CD4-positive, alpha-beta T cell treated with Interleukin-1 beta for 1 hour (primary cell): ENCODE measurements around the gene WNT9A.

Experiments
- DNase-seq, 2 donors: peaks; one replicate each; pipeline ENCODE4 v3.0.0-alpha.2; 2020 to 2022

The WNT9A gene

DNA sequence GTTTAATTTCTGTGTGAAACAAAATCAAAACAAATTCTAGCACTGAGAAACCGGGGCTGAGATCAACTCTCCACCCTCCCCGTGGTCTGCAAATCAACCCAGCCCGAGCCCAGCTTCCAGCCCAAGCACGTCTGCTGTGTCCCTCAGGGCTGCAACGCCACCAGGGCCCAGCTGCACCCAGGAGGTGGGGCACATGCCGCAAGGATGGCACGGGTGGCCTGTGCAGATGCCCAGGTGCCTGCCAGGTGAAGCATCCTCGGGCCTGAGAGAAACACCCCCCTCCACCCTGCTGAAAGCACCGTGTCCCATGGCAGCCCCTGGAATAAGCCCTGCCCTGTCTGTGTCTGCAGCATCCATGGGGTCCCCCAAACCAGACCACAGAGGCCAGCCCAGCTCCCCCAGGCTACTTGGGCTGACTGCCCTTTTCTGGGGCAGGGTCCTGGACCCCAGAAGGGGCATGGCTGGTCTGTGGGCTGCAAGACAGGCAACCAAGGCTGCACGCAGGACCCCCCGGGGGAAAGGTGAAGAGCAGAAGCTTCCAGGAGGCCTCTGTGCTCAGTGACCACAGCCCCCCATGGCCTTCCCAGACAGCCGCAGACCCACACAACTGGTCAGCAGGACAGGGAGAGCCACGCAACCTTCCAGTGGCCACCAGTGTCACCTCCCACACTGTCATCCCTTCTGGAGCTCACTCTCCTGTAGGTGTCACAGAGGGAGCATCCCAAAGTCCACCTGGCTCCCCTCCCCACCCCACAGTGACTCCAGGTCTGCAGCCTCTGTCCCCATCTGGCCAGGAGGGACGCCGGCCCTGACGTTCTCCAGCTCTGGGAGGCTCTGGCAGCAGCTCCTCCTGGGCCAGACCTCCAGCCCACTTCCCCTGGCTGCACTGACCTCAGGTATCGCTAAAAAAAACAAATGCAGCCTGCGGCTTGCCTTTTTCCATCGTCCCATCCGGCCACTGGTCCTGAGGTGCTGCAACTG is 7.7 kb downstream of the WNT9A start:
- DNase-seq, result no peak

DNA sequence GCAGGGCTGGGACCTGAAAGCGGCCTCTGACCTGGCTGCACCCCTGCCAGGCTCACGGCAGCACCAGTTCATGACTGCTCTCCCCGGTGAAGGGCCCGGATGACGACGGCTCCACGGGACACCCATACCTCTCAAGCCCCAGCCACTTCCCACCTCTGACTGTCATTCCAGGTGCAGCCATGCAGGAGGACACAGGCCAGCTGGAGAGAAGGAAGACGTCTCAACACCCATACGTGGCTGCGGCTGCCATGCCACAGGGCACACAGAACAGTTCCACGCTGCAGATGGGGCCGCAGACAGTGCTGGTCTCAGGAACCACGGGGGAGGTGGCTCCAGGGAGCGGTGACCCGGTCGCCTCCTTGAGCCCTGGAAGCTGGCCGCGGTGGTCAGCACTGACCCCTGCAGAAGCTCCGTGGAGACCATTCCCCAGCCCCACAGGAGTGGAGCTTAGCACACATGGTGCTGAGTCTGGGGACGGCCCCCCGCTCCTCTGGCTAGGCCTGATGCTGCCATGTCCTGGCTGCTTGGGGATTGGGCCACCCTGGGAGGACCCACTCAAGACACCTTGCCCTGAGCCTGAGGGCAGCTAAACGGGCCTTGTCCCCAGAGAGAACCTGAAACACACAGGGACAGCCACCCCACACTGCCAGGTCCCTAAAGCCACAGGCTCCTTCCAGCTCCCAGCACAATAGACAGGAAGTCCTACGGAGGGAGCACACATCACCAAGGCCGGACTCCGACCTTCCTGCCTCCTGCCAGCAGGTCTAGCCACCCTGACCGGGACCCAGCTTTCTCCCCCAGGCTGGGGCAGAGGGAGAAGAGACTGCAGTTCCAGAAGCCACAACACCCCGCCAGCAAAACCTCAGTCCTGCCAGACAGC is 8.6 kb downstream of the WNT9A start:
- no peak for DNase-seq

DNA sequence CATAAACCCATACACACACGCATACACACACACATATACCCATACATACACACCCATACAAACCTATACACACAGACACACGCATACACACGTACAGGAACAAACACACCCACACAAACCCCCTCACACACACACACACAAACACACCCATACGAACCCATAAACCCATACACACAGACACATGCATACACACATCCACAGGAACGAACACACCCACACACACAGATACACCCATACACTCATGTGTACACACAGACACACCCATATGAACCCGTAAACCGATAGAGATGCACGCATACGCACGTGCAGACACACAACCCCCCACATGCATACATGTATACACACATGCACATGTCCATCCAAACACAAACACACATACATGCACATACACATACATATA is 9.5 kb downstream of the WNT9A start:
- no peak for DNase-seq

GRCh38 chr1:227937838-227938145 is 9.9 kb downstream of the WNT9A start:
- no peak for DNase-seq

DNA sequence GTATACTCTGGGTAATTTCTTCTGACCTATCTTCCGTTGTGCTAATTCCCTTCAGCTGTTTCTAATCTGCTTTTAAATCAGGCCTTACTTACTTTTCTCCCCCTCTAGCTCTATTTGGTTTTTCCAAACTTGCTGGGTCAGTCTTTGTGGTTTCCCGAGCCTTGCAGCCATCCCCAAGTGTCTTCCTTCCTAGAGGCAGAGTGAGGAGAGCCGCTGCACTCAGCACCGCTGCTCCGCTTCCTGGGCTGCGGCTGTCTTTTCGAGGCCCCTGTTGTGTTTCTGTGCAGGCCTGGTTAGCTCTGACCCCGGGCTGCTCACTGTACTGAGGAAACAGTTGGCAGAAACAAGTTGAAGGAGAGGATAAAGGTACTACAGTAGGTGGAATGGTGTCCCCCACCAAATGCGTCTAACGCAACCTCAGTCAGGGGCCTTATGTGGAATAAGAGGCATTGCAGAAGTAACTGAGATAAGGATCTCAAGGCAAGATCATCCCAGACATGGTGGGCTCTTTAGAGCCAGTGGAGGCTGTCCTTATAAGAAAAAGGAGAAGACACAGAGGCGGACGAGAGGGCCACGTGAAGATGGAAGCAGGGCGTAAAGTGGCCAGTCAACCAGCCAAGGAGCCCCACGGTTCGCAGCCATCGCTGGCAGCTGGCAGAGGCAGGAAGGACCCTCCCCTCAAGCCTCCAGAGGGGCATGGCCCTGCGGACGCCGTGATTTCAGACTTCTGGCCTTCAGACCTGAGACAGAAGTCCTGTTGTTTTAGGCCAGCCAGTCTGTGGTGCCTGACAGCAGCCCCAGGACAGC is 10.5 kb downstream of the WNT9A start:
- no peak for DNase-seq

- DNase-seq, result no peak
Measured at GRCh38 chr1:227935826-227936225, 11.9 kb downstream of the WNT9A start.

- peak in 1 of 2 donors; percentile 9 for DNase-seq
Measured at GRCh38 chr1:227934476-227935313, 13.0 kb downstream of the WNT9A start.

DNA sequence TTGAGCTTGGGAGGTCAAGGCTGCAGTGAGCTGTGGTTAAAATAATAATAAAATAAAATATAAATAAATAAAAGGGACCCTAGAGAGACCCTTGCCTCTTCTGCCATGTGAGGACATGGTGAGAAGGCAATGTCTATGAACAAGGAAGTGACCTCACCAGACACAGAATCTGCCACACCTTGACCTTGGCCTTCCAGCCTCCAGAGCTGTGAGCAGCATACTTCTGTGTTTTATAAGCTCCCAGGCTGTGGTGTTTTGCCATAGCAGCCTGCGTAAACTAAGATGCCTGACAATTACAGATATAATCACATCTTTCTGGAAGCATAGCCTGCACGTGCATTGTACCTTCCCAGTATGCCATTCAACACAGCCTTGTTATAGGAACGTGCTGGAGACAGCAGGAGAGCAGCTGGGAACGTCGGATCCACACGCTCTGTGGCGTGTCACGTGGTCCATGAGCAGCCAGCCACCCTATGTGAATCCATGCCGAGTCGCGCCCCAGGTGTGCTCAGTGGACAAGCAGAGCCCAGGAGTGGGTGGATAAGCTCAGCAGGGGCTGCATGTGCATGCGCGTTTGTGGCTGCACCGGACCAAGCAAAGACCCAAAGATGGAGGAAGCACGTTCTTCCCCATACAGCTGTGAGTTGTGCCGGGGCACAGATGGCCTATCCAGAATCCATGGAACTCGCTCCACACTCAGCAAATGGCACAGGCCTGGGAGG is 17.8 kb downstream of the WNT9A start:
- no peak for DNase-seq

- no peak for DNase-seq
Measured at GRCh38 chr1:227928811-227929375, 18.8 kb downstream of the WNT9A start.

DNA sequence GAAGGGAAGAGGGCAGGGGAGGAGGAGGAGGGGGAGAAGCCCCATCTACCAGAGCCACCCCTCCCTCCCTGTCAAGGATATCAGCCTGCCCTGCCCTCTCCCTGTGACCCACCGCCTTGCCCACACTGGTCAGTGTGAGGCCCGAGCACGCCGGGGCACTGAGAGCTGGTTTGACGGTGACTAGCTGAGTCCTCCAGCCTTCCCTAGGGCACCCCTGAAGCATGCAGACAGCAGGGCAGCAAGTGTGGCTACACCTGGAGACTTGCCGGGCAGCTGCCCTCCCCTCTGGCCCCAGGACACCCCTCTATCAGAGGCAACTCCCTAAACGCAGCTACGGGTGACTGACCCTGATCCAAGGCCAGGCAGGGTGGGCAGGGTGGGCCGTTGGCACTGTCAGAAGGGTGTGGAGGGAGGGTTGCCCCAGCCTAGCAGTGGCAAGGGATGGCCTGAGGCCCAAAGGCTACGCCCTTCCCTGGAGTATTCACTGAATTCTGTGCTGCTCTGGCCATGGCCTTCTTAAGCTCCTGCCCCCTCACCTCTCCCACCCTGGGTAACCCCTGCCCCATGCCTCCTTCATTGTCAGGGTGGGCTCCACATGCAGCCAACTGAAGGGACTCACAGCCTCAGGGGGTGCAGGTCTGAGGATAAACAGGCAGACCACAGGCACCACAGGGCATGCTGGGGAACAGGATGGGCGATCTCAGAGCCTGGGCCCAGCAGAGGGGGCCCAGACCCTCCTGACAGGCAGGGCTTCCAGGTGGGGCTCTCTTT is 19.6 kb downstream of the WNT9A start:
- no peak for DNase-seq

DNA sequence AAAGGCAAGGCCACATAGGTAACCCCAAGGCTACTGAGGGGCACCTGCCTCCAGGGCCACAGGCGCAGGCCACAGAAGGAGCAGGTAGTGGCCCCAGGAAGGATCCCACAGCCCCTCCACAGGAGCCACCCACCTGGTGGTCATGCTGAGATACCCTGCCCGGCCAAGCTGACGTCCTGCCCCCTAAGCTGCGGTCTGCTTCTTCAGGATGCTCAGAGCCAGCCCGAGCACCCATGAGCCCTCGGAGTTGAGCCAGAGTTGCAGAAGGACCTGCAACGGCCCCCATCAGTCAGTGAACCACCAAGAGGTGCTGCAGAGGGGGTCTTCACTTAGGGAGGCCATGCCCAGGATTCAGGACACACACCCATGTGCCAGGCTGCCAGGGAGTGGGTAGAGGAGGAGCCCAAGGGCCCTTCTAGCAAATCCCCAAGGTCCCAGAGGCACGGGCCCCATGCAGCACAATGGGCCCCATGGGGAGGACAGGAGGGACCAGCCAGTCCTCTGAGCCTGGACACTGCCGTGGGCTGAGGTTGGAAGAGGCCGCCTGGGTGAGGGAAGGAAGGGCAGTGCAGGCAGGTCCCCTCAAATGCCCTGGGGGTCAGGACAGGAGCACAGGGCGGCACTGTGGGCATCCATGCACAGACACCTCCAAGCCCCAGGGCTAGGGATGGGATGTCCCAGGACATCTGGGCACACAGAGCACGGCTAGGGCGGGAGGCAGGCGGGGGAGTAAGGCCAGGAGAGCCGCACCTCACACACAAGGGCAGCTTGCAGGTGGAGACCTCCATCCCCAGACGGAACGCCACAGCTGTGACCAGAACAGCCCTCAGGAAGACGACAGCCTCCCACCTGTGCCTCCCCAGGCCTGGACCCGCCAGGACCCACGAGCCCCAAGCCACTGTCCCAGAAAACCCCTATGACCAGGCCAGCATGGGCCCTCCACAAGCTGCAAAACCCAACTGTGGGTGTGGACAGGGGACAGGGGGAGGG is 20.5 kb downstream of the WNT9A start:
- no peak for DNase-seq

GRCh38 chr1:227926216-227926791 is 21.4 kb downstream of the WNT9A start:
- no peak for DNase-seq

DNA sequence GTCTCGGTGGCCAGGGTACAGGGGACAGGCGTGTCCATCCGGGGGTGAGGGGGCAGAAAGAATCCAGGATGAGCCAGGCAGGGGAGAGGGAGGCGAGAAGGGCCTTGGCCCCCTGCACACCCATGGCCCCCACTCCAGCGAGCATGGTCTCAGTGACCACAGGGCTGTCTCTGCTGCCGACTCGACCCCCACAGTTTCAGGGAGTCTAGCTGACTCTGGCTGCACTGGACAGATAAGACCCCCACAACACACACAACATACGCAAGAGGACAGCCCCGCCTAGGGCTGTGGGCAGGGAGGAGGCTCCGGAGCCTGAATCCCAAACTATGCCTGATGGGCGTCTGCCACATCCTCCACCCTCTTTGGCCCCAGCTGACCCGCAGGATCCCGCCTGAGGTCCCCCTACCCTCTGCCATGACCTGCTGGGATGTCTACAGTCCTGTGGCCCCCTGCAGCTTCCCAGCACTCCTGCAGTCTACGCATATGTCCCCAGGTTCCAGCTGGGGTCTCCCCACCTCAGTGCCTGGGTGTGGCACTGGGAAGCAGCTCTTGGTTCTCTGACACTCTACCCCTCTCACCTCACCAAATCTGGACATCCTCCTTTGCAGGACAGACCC is 22.0 kb downstream of the WNT9A start:
- DNase-seq, result no peak

DNA sequence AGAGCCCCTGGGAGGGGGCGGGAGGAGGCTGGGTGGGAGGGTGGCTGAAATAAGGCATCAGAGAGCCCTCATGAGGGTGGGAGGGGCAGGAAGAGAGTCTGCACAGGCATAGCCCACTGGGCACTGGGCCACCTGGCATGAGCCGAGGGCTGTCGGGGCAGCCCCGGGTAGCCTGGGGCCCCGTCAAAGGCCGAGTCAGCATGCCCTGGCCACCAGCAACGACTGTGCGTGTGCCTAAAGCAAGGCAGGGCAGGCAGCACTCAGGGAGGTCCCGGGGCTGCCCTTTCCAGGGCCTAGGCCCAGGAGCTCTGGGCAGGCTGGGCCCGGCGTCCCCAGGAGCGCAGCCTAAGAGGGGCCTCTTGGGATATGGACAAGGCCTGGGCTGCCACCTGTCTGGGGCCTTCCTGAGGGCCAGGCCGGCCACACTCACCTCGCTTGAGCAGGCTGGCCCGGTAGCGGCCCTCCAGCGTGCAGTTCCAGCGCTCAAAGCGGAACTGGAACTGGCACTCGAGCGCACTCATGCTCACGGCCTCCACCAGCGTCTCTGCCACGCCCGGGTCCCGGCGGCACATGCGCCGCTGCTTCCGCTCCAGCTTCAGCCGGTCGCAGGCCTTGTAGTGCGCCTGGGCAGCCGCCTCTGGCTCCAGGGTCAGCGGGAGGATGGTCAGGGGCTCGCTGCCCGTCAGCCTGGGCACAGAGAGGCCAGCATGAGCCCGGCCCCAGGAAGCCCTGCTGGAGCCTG is 22.7 kb downstream of the WNT9A start:
- no peak for DNase-seq

DNA sequence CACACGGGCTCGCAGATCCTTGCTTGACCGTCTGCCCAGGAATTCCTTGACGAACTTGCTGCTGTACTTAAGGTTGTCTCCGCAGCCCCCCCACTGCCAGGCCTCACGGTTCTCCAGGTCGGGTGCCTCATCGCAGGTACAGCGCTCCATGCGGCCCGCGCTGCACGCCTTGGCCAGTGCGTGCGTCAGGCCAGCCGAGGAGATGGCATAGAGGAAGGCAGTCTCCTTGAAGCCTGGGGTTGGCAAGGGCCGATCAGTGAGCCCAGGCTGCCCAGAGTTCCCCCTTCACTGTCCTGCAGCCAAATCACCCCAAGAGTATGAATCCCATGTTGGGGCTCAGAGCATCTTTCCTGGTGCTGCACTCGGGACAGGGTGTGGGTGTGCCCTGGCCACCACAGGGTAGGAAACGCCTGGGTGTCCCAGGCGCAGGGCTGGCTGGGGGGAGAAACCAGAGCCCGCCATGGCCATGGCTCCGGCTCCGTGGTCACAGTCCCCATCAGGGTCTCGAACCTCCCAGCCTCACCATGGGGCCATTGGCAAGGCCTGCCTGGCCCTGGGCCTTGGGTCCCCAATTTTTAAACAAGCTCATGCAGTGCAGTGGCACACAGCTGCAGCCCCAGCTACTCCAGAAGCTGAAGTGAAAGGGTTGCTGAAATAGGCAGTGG is 23.4 kb downstream of the WNT9A start:
- no peak for DNase-seq

- no peak for DNase-seq
Measured at GRCh38 chr1:227923353-227924167, 24.2 kb downstream of the WNT9A start.
